DND-41 (cell line): ENCODE measurements around the gene LHPP.

ENCODE experiments used
- ATAC-seq: fragments of 200-7000 bp; cut with Tn5 transposase; 3 replicates; pipeline ENCODE4 v1.9.1; 2021; ENCODE audit warnings: low read depth; ENCODE audit not compliant: insufficient read depth
- DNase-seq: peaks from one replicate; pipeline ENCODE4 v3.0.0-alpha.2; 2020
- H2AFZ ChIP-seq: 2 replicates; pipeline ENCODE4 v1.6.0; 2012; ENCODE audit warnings: low read depth, low read length
- H3K27ac ChIP-seq: 2 replicates; pipeline ENCODE4 v1.5.1; 2012; ENCODE audit warnings: low read length, inconsistent platforms
- H3K27me3 ChIP-seq: fragments of 200-600 bp; sonication (generic); 2 replicates; pipeline ENCODE4 v1.6.0; 2012; ENCODE audit warnings: low read length, mild to moderate bottlenecking, inconsistent platforms; ENCODE audit not compliant: insufficient read depth, poor library complexity
- H3K36me3 ChIP-seq: 2 replicates; pipeline ENCODE4 v1.5.1; 2012; ENCODE audit warnings: low read length, inconsistent platforms; ENCODE audit not compliant: insufficient read depth
- H3K4me1 ChIP-seq: 2 replicates; pipeline ENCODE4 v1.5.1; 2012; ENCODE audit warnings: mild to moderate bottlenecking, low read length; ENCODE audit not compliant: insufficient read depth
- H3K4me2 ChIP-seq: 2 replicates; pipeline ENCODE4 v1.6.0; 2012; ENCODE audit warnings: mild to moderate bottlenecking, moderate library complexity, low read length, inconsistent platforms; ENCODE audit not compliant: insufficient read depth
- H3K4me3 ChIP-seq, 2 experiments: fragments of 200-600 bp in 1 of 2; shearing (Covaris generic) in 1 of 2; 2 replicates each; pipeline ENCODE4 v1.5.1; 2012 to 2016; ENCODE audit warnings: inconsistent platforms in 2 of 2, low read length in 2 of 2, mild to moderate bottlenecking in 2 of 2, low read depth in 1 of 2, moderate library complexity in 1 of 2
- H3K79me2 ChIP-seq: 2 replicates; pipeline ENCODE4 v1.6.0; 2012; ENCODE audit warnings: low read length, inconsistent platforms; ENCODE audit not compliant: insufficient read depth
- H3K9ac ChIP-seq: 2 replicates; pipeline ENCODE4 v1.6.0; 2012; ENCODE audit warnings: low read depth, mild to moderate bottlenecking, inconsistent platforms, low read length, moderate library complexity
- H3K9me3 ChIP-seq: 2 replicates; pipeline ENCODE4 v1.5.1; 2012; ENCODE audit warnings: low read length, moderate library complexity, mild to moderate bottlenecking, inconsistent platforms; ENCODE audit not compliant: insufficient read depth, severe bottlenecking
- H4K20me1 ChIP-seq: 2 replicates; pipeline ENCODE4 v1.6.0; 2012; ENCODE audit warnings: low read length; ENCODE audit not compliant: insufficient read depth
- EZH2 ChIP-seq: IDR thresholded peaks from 3 replicates; pipeline ENCODE4 v1.6.1; 2012; ENCODE audit warnings: borderline replicate concordance, low read depth, mild to moderate bottlenecking, moderate library complexity, low read length, inconsistent platforms; ENCODE audit not compliant: severe bottlenecking
- TF ChIP-seq, protein P1 (sequence below): IDR thresholded peaks from 2 replicates; pipeline ENCODE4 v1.5.1; 2012; ENCODE audit warnings: borderline replicate concordance, low read length, moderate library complexity, mild to moderate bottlenecking; ENCODE audit not compliant: poor library complexity, severe bottlenecking; ENCODE audit errors: extremely low read depth

LHPP gene

DNA sequence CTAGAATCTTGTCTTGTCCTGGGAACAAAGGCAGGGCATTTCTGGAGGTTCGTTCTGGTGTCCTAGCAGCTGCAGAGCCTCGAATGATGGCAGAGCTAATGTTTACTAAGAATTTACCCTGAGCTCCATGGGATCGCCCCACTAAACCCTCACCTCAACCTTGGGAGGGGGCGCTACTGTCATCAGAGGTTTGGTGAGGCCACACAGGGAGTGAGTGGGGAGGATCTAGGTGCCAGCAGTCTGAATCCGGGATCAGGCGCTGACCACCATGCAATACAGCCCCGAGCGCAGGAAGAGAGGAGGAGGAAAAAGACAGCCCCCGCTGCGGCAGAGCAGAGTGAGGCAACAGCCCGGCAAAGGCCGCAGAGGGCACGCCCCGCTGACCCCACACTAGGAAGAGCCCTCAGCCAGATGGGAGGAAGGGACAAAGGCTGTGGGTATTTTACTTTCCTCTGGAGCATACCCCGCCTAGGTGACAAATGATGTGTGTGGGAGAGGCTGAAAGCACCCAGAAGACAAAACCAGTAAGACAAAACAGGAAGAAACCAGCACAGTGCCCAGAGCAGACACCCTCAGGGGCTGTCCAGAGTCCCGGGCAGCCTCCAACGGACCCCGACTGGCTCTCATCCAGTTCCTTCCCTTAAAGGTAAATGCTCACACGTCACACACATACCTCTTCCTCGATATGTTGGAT, 179.1 kb downstream of the LHPP start:
- Histone ChIP-seq H4K20me1 (peaks cover 9% of the 10 kb centered on the region), H3K9ac (peak overlapping the region; percentile 40), H3K27me3 (no peaks in the 10 kb centered on the region), H2AFZ (no peak overlapping the region), H3K9me3 (no peaks in the 10 kb centered on the region), H3K36me3 (peaks cover 87% of the 10 kb centered on the region), H3K27ac (peak overlapping the region; percentile 99), H3K79me2 (peaks cover 99% of the 10 kb centered on the region), H3K4me3 (no peak overlapping the region), H3K4me2 (no peak overlapping the region; the same call in 1 of the 2 replicates), H3K4me1 (peaks cover 94% of the 10 kb centered on the region)
- ATAC-seq (peak; percentile 4; the same call in 1 of the 3 replicates), DNase-seq (no peak)
- TF ChIP-seq, protein P1, sequence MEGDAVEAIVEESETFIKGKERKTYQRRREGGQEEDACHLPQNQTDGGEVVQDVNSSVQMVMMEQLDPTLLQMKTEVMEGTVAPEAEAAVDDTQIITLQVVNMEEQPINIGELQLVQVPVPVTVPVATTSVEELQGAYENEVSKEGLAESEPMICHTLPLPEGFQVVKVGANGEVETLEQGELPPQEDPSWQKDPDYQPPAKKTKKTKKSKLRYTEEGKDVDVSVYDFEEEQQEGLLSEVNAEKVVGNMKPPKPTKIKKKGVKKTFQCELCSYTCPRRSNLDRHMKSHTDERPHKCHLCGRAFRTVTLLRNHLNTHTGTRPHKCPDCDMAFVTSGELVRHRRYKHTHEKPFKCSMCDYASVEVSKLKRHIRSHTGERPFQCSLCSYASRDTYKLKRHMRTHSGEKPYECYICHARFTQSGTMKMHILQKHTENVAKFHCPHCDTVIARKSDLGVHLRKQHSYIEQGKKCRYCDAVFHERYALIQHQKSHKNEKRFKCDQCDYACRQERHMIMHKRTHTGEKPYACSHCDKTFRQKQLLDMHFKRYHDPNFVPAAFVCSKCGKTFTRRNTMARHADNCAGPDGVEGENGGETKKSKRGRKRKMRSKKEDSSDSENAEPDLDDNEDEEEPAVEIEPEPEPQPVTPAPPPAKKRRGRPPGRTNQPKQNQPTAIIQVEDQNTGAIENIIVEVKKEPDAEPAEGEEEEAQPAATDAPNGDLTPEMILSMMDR, result no peak
- TF ChIP-seq EZH2, result no peak

DNA sequence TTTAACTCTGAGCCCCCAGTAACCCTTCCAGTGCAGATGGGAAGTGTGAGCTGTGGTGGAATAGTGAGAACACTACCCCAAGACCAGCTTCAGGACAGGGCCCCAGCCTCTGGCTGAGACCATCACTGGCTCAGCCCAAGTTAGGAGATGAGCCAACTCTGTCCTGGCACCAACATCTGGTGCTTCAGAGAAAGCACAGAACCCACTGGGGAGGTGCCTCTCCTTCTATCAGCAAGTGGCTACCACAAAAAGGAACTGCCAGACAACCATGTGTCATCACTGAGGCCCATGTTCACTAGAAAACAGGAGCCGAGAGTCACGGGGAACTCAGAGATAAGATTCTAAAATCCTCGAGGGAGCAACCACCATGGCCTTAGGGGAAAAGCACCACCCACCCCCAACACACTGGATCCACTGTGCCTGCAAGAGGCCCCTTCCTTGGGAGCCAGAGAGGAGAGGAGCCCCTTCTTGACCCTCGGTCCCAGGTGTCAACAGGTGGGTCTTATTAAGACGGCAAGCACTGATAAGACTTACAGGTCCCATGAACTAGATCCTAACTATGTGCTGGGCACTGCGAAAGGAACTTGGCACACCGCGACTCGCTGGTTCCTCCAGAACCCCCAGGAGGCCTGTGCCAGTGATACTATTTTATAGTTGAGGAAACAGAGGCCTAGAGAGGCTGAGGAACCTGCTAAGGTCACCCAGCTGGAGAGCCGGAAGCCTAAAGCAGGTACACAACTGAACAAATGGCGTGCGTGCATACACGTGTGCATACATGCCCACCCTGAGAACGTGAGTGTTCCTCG, 179.9 kb downstream of the LHPP start:
- Histone ChIP-seq H3K9ac (peak overlapping the region; percentile 40), H3K4me3 (no peak overlapping the region), H3K27ac (peak overlapping the region; percentile 99), H3K4me2 (peak overlapping the region; percentile 3; the same call in 1 of the 2 replicates), H4K20me1 (peaks cover 9% of the 10 kb centered on the region), H3K9me3 (no peaks in the 10 kb centered on the region), H3K27me3 (no peaks in the 10 kb centered on the region), H2AFZ (no peak overlapping the region), H3K4me1 (peaks cover 98% of the 10 kb centered on the region), H3K36me3 (peaks cover 92% of the 10 kb centered on the region), H3K79me2 (peaks cover 99% of the 10 kb centered on the region)
- ATAC-seq, result peak; percentile 79
- TF ChIP-seq EZH2, result no peak
- TF ChIP-seq, protein P1, result no peak
- DNase-seq, result peak; percentile 72

DNA sequence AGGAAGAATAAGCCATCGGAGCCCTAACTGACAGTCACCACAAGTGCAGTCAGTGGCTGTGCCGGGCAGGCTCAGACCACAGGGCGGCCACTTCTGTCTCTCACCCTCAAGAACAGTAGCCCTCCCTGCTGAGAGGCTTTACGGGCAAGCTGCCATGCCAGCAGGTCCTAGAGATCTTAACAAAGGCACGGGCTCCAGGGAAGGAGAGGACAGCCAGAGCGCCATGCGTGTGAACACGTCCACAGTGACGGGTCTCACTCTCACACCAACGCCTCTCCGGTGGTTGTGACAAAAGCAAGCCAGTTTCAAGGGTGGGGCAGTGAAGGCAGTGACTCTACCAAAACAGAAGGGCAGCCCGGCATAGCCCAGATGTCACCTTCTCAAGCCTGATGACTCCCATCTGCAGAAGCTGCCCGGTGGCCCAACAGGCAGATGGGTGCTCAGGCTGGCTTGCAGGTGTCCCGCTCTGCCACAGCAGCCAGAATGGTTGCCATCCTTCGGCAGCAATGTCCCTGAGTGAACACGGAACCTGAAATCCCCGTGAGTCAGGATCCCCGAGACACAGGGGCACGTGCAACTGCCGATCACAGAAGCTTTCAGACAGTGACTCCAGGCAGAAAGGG, 180.6 kb downstream of the LHPP start:
- Histone ChIP-seq H3K9me3 (no peaks in the 10 kb centered on the region), H3K27me3 (no peaks in the 10 kb centered on the region), H4K20me1 (peaks cover 9% of the 10 kb centered on the region), H3K79me2 (peaks cover 99% of the 10 kb centered on the region), H3K4me1 (peaks cover 98% of the 10 kb centered on the region), H3K4me3 (no peak overlapping the region), H3K4me2 (peak overlapping the region; percentile 3; the same call in 1 of the 2 replicates), H3K36me3 (peaks cover 93% of the 10 kb centered on the region), H3K27ac (peak overlapping the region; percentile 99), H2AFZ (no peak overlapping the region), H3K9ac (peak overlapping the region; percentile 40; the same call in 1 of the 2 replicates)
- ATAC-seq, result no peak
- no peak for DNase-seq
- no peak for TF ChIP-seq EZH2
- TF ChIP-seq, protein P1, result no peak
